Keratinocyte (primary cell): ENCODE data around the gene HADH. TPM values are rescaled to one million over a fixed set of nuclear protein-coding genes. Genes with fewer than 3 reads are reported as not detected.

ENCODE experiments used
- DNase-seq: peaks from one replicate; pipeline ENCODE4 v3.0.0-alpha.2; 2011; ENCODE audit warnings: low read depth, missing footprints, low spot score
- FAIRE-seq: peaks from 2 replicates; lab custom pipeline; 2011; peaks lifted over from hg19 to GRCh38; lab: Jason Lieb, UNC
- H2AFZ ChIP-seq: 2 replicates; pipeline ENCODE4 v1.6.0; 2012; ENCODE audit warnings: low read length, control low read depth, inconsistent platforms; ENCODE audit not compliant: control insufficient read depth
- H3K27ac ChIP-seq: 2 replicates; pipeline ENCODE4 v1.5.1; 2011; ENCODE audit warnings: low read length; ENCODE audit not compliant: control insufficient read depth, insufficient read depth
- H3K27me3 ChIP-seq: 3 replicates; pipeline ENCODE4 v1.6.0; 2011; ENCODE audit warnings: low read length; ENCODE audit not compliant: control insufficient read depth, insufficient read depth; ENCODE audit errors: extremely low read depth
- H3K36me3 ChIP-seq, 2 experiments: 2 replicates in 1 of 2; 3 replicates in 1 of 2; pipeline ENCODE4 v1.5.1; 2011; ENCODE audit warnings: low read length in 2 of 2, mild to moderate bottlenecking in 1 of 2; ENCODE audit not compliant: control insufficient read depth in 2 of 2, insufficient read depth in 2 of 2; ENCODE audit errors: extremely low read depth in 1 of 2
- H3K4me1 ChIP-seq: 3 replicates; pipeline ENCODE4 v1.5.1; 2011; ENCODE audit warnings: low read length; ENCODE audit not compliant: control insufficient read depth, insufficient read depth; ENCODE audit errors: extremely low read depth
- H3K4me2 ChIP-seq: 3 replicates; pipeline ENCODE4 v1.6.0; 2011; ENCODE audit warnings: low read depth, low read length; ENCODE audit not compliant: control insufficient read depth, insufficient read depth; ENCODE audit errors: extremely low read depth
- H3K4me3 ChIP-seq, 3 experiments: fragments of 200-600 bp in 1 of 3; sonication (generic) in 1 of 3; 2 replicates in 2 of 3; 3 replicates in 1 of 3; pipeline ENCODE4 v1.5.1; 2011 to 2016; ENCODE audit warnings: low read length in 3 of 3, mild to moderate bottlenecking in 3 of 3, control low read depth in 2 of 3, inconsistent platforms in 1 of 3, low read depth in 1 of 3, mixed read lengths in 1 of 3, mixed run types in 1 of 3, moderate library complexity in 1 of 3; ENCODE audit not compliant: control insufficient read depth in 2 of 3, insufficient read depth in 2 of 3; ENCODE audit errors: extremely low read depth in 1 of 3
- H3K79me2 ChIP-seq: 2 replicates; pipeline ENCODE4 v1.6.0; 2012; ENCODE audit warnings: low read length; ENCODE audit not compliant: control insufficient read depth, insufficient read depth
- H3K9ac ChIP-seq: 3 replicates; pipeline ENCODE4 v1.6.0; 2011; ENCODE audit warnings: low read length; ENCODE audit not compliant: control insufficient read depth, insufficient read depth; ENCODE audit errors: extremely low read depth
- H3K9me1 ChIP-seq: 3 replicates; pipeline ENCODE4 v1.6.0; 2011; ENCODE audit warnings: low read length; ENCODE audit not compliant: control insufficient read depth, insufficient read depth; ENCODE audit errors: extremely low read depth
- H3K9me3 ChIP-seq: 2 replicates; pipeline ENCODE4 v1.5.1; 2012; ENCODE audit warnings: low read depth, low read length; ENCODE audit not compliant: control insufficient read depth
- H4K20me1 ChIP-seq: 3 replicates; pipeline ENCODE4 v1.6.0; 2011; ENCODE audit warnings: low read length; ENCODE audit not compliant: control insufficient read depth, insufficient read depth; ENCODE audit errors: extremely low read depth
- EZH2 ChIP-seq: IDR thresholded peaks from one replicate; pipeline ENCODE4 v1.6.1; 2012; ENCODE audit warnings: inconsistent platforms, mild to moderate bottlenecking, low read length, moderate library complexity
- dilution Hi-C: fragments of 300-500 bp; cut with MboI; formaldehyde crosslinking; loops from one replicate; pipeline ENCODE4 v1.7.0; 2020; ENCODE audit warnings: low sequenced_read_pairs; ENCODE audit not compliant: extremely low pct_ligation_motif_present
- polyA plus RNA-seq, 5 experiments: library from polyadenylated mRNA; depleted of rRNA in 3 of 5; stranded (reverse) in 3 of 5; stranded (forward) in 1 of 5; unstranded in 1 of 5; fragments of >200 nt; gene quantifications; 1 replicate in 1 of 5; 2 replicates in 3 of 5; 3 replicates in 1 of 5; pipeline versions ENCODE4 v1.2.1 to v1.2.3, GENCODE V29; 2011 to 2012; ENCODE audit warnings: missing spikeins in 2 of 5, low read depth in 1 of 5, low replicate concordance in 1 of 5
- TF ChIP-seq, protein P1 (sequence below), 3 experiments: IDR thresholded peaks in 1 of 3; conservative IDR thresholded peaks in 1 of 3; optimal IDR thresholded peaks in 1 of 3; 2 replicates in 2 of 3; 3 replicates in 1 of 3; pipeline versions ENCODE3 to v1.5.1; 2011; ENCODE audit warnings: low read length in 3 of 3, mild to moderate bottlenecking in 3 of 3, moderate library complexity in 2 of 3, control low read depth in 1 of 3, inconsistent platforms in 1 of 3; ENCODE audit not compliant: insufficient read depth in 2 of 3; ENCODE audit errors: extremely low read depth in 1 of 3

The HADH gene
- polyA plus RNA-seq, 1 donor (not counting 4 experiments of a cell fraction or from before 2014, with no cell fraction given), result 49.3 TPM

DNA sequence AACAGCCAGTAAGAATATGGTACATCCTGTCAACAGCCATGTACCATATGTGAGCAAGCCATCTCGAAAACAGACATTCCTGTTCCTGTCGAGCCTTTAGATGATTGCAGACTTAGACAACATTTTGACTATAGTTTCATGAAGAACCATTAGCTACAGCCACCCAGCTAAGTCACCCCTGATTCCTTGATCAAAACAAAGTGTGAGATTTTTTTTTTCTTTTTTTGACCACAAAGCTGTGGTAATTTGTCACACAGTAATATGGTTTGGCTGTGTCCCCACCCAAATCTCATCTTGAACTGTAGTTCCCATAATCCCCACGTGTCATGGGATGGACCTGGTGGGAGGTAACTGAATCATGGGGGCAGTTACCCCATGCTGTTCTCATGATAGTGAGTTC is 15.2 kb upstream of the HADH start:
- no peaks in the 10 kb centered on the region for H3K79me2 ChIP-seq
- H3K9me1 ChIP-seq, result no peaks in the 10 kb centered on the region
- H3K4me3 ChIP-seq, result no peak overlapping the region
- TF ChIP-seq EZH2, result no peak
- TF ChIP-seq, protein P1, sequence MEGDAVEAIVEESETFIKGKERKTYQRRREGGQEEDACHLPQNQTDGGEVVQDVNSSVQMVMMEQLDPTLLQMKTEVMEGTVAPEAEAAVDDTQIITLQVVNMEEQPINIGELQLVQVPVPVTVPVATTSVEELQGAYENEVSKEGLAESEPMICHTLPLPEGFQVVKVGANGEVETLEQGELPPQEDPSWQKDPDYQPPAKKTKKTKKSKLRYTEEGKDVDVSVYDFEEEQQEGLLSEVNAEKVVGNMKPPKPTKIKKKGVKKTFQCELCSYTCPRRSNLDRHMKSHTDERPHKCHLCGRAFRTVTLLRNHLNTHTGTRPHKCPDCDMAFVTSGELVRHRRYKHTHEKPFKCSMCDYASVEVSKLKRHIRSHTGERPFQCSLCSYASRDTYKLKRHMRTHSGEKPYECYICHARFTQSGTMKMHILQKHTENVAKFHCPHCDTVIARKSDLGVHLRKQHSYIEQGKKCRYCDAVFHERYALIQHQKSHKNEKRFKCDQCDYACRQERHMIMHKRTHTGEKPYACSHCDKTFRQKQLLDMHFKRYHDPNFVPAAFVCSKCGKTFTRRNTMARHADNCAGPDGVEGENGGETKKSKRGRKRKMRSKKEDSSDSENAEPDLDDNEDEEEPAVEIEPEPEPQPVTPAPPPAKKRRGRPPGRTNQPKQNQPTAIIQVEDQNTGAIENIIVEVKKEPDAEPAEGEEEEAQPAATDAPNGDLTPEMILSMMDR (optimal IDR thresholded peaks at IDR 0.05 in 1 of 3, IDR thresholded peaks at IDR 0.05 in 1 of 3, conservative IDR thresholded peaks at IDR 0.05 in 1 of 3; ENCODE audit: extremely low read depth in 1 of 3, insufficient read depth in 2 of 3, low read length in 3 of 3), result no peak
- H2AFZ ChIP-seq, result no peak overlapping the region
- no peaks in the 10 kb centered on the region for H3K9me3 ChIP-seq
- no peaks in the 10 kb centered on the region for H3K27me3 ChIP-seq
- no peak overlapping the region for H3K4me2 ChIP-seq
- no peak overlapping the region for H3K27ac ChIP-seq
- H3K36me3 ChIP-seq, result no peaks in the 10 kb centered on the region
- dilution Hi-C loops, result no loop called here
- no peak overlapping the region for H3K9ac ChIP-seq
- H4K20me1 ChIP-seq, result no peaks in the 10 kb centered on the region
- DNase-seq, result no peak
- FAIRE-seq, result no peak
- no peaks in the 10 kb centered on the region for H3K4me1 ChIP-seq

DNA sequence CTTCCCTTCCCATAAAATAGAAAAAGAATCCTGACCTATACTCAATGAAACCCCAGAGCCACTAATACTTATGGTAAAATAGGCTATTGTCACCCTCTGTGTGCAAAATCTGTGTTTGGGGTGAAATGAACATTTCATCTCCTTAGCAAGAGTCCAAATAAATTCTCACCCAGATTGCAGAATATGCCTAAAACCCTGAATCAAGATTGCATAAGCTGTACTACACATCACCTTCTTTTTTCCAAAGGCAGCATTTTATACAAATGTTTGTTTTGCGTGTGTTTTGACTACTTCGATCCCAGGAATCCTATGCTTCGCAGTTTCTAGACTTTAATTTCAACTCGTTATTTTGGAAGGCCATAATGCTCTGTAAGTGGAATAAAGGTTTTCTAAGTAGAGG is 12.2 kb upstream of the HADH start:
- H3K4me3 ChIP-seq, result no peak overlapping the region
- no peaks in the 10 kb centered on the region for H3K9me3 ChIP-seq
- no peak for DNase-seq
- H3K4me1 ChIP-seq, result no peaks in the 10 kb centered on the region
- FAIRE-seq, result no peak
- dilution Hi-C loops, result no loop called here
- no peak overlapping the region for H3K9ac ChIP-seq
- no peak overlapping the region for H2AFZ ChIP-seq
- no peak overlapping the region for H3K27ac ChIP-seq
- no peaks in the 10 kb centered on the region for H3K79me2 ChIP-seq
- TF ChIP-seq EZH2, result no peak
- TF ChIP-seq, protein P1 (optimal IDR thresholded peaks at IDR 0.05 in 1 of 3, IDR thresholded peaks at IDR 0.05 in 1 of 3, conservative IDR thresholded peaks at IDR 0.05 in 1 of 3; ENCODE audit: extremely low read depth in 1 of 3, insufficient read depth in 2 of 3, low read length in 3 of 3), result no peak
- H3K36me3 ChIP-seq, result no peaks in the 10 kb centered on the region
- H3K9me1 ChIP-seq, result no peaks in the 10 kb centered on the region
- no peak overlapping the region for H3K4me2 ChIP-seq
- H3K27me3 ChIP-seq, result no peaks in the 10 kb centered on the region
- H4K20me1 ChIP-seq, result no peaks in the 10 kb centered on the region
